Endothelial cell of umbilical vein (primary cell): ENCODE data around the gene LURAP1L. TPM values are rescaled to one million over a fixed set of nuclear protein-coding genes. Genes with fewer than 3 reads are reported as not detected.

Experiments
- BruUV-seq: library from RNA; stranded (reverse); fragments of 400-500 nt; replicated peaks from 2 replicates; lab custom pipeline; 2021; lab: Mats Ljungman, UMichigan
- CTCF ChIA-PET: fragments of 300-600, 350-600 bp; sonication (Branson Sonifier 250); formaldehyde crosslinking; loops from one replicate; lab custom pipeline; 2021; ENCODE audit warnings: antibody characterized with exemption, inconsistent platforms; lab: Charles Lee
- POLR2A ChIA-PET: fragments of 300-600, 350-600 bp; sonication (Branson Sonifier 250); formaldehyde crosslinking; loops from one replicate; lab custom pipeline; 2021; ENCODE audit warnings: antibody characterized with exemption, inconsistent platforms; lab: Charles Lee
- DNase-seq: peaks from one replicate; pipeline ENCODE4 v3.0.0-alpha.2; 2011; ENCODE audit warnings: low read depth, low spot score
- FAIRE-seq: peaks from 2 replicates; lab custom pipeline; 2011; peaks lifted over from hg19 to GRCh38; lab: Jason Lieb, UNC
- H2AFZ ChIP-seq: 2 replicates; pipeline ENCODE4 v1.6.0; 2012; ENCODE audit warnings: low read depth, low read length, control low read depth, inconsistent platforms
- H3K27ac ChIP-seq: 2 replicates; pipeline ENCODE4 v1.5.1; 2011; ENCODE audit warnings: low read depth, mild to moderate bottlenecking, control low read depth, low read length, moderate library complexity; ENCODE audit not compliant: insufficient read depth
- H3K27me3 ChIP-seq, 2 experiments: 2 replicates each; pipeline versions ENCODE4 v1.6.0 to v1.6.1; 2011; ENCODE audit warnings: low read length in 2 of 2, mixed read lengths in 1 of 2; ENCODE audit not compliant: control insufficient read depth in 2 of 2, insufficient read depth in 2 of 2
- H3K36me3 ChIP-seq, 2 experiments: 2 replicates in 1 of 2; 3 replicates in 1 of 2; pipeline ENCODE4 v1.5.1; 2011; ENCODE audit warnings: low read length in 2 of 2, mild to moderate bottlenecking in 1 of 2, moderate library complexity in 1 of 2; ENCODE audit not compliant: control insufficient read depth in 2 of 2, insufficient read depth in 2 of 2; ENCODE audit errors: extremely low read depth in 1 of 2
- H3K4me1 ChIP-seq: 3 replicates; pipeline ENCODE4 v1.5.1; 2011; ENCODE audit warnings: mild to moderate bottlenecking, low read length; ENCODE audit not compliant: control insufficient read depth, insufficient read depth; ENCODE audit errors: extremely low read depth
- H3K4me2 ChIP-seq: 2 replicates; pipeline ENCODE4 v1.6.1; 2011; ENCODE audit warnings: low read length, control low read depth, mixed read lengths; ENCODE audit not compliant: insufficient read depth
- H3K4me3 ChIP-seq, 3 experiments: fragments of 200-600 bp in 1 of 3; sonication (generic), shearing (Covaris generic) in 1 of 3; replicated peaks in 1 of 3; 2 replicates each; pipeline ENCODE4 v1.5.1; 2011 to 2016; ENCODE audit warnings: control low read depth in 3 of 3, low read length in 3 of 3, mild to moderate bottlenecking in 2 of 3, inconsistent platforms in 1 of 3, low read depth in 1 of 3, moderate library complexity in 1 of 3; ENCODE audit not compliant: insufficient read depth in 1 of 3
- H3K79me2 ChIP-seq: 2 replicates; pipeline ENCODE4 v1.6.0; 2012; ENCODE audit warnings: low read length, inconsistent platforms; ENCODE audit not compliant: control insufficient read depth, insufficient read depth
- H3K9ac ChIP-seq: replicated peaks from 2 replicates; pipeline ENCODE3; 2011; ENCODE audit warnings: low read length, control low read depth; ENCODE audit not compliant: insufficient read depth; ENCODE audit errors: extremely low read depth
- H3K9me1 ChIP-seq: replicated peaks from 3 replicates; pipeline ENCODE4 v1.6.0; 2011; ENCODE audit warnings: mild to moderate bottlenecking, low read length; ENCODE audit not compliant: control insufficient read depth, insufficient read depth; ENCODE audit errors: extremely low read depth
- H3K9me3 ChIP-seq: replicated peaks from 2 replicates; pipeline ENCODE4 v1.5.1; 2012; ENCODE audit warnings: low read length, inconsistent platforms; ENCODE audit not compliant: control insufficient read depth, insufficient read depth
- H4K20me1 ChIP-seq: replicated peaks from 2 replicates; pipeline ENCODE3; 2011; ENCODE audit warnings: mild to moderate bottlenecking, low read length; ENCODE audit not compliant: control insufficient read depth, insufficient read depth; ENCODE audit errors: extremely low read depth
- CTCF ChIP-seq, 2 donors: IDR thresholded peaks; 1 replicate in 1 of 2; 2 replicates in 1 of 2; pipeline ENCODE4 v1.5.1; 2011; ENCODE audit warnings: low read length in 2 of 2, mild to moderate bottlenecking in 2 of 2, moderate library complexity in 2 of 2, control low read depth in 1 of 2, inconsistent platforms in 1 of 2, low read depth in 1 of 2; ENCODE audit not compliant: insufficient read depth in 1 of 2; ENCODE audit errors: extremely low read depth in 1 of 2
- EZH2 ChIP-seq: IDR thresholded peaks from 2 replicates; pipeline ENCODE4 v1.6.1; 2012; ENCODE audit warnings: borderline replicate concordance, low read depth, mild to moderate bottlenecking, moderate library complexity, low read length, inconsistent platforms; ENCODE audit not compliant: severe bottlenecking
- FOS ChIP-seq: IDR thresholded peaks from 2 replicates; pipeline ENCODE4 v1.6.1; 2011; ENCODE audit warnings: mild to moderate bottlenecking, low read length, moderate library complexity, borderline replicate concordance; ENCODE audit not compliant: insufficient read depth
- GATA2 ChIP-seq: IDR thresholded peaks from 2 replicates; pipeline ENCODE4 v1.7.0; 2011; ENCODE audit warnings: low read depth, mild to moderate bottlenecking, moderate library complexity, mixed read lengths, low read length; ENCODE audit not compliant: insufficient read length, insufficient read depth
- JUN ChIP-seq: IDR thresholded peaks from 2 replicates; pipeline ENCODE4 v1.6.1; 2011; ENCODE audit warnings: borderline replicate concordance, low read depth; ENCODE audit not compliant: insufficient read length, insufficient read depth
- MYC ChIP-seq: IDR thresholded peaks from one replicate; pipeline ENCODE4 v1.6.1; 2011; ENCODE audit warnings: mild to moderate bottlenecking, low read depth, low read length
- POLR2A ChIP-seq: IDR thresholded peaks from 2 replicates; pipeline ENCODE4 v1.6.1; 2012; ENCODE audit warnings: low read depth, mild to moderate bottlenecking, control low read depth, low read length
- POLR2AphosphoS5 ChIP-seq: IDR thresholded peaks from 2 replicates; pipeline ENCODE4 v1.6.1; 2012; ENCODE audit warnings: low read depth, mild to moderate bottlenecking, control low read depth, low read length, moderate library complexity; ENCODE audit not compliant: insufficient read depth
- dilution Hi-C: fragments of 300-500 bp; cut with MboI; formaldehyde crosslinking; loops from one replicate; pipeline ENCODE4 v1.15.0; 2019; ENCODE audit warnings: low sequenced_read_pairs; ENCODE audit not compliant: extremely low pct_ligation_motif_present
- intact Hi-C: fragments of 100-400 bp; cut with micrococcal nuclease; formaldehyde crosslinking; loops from one replicate; pipeline ENCODE4 v1.10.0; 2022
- polyA plus RNA-seq, 4 experiments: library from polyadenylated mRNA; depleted of rRNA in 3 of 4; stranded (reverse) in 3 of 4; unstranded in 1 of 4; fragments of >200 nt; gene quantifications; 2 replicates each; pipeline versions ENCODE4 v1.2.1 to v1.2.3, GENCODE V29; 2011 to 2012; ENCODE audit warnings: missing spikeins in 1 of 4
- total RNA-seq: library from RNA; stranded (reverse); gene quantifications from 2 replicates; pipeline ENCODE4 v1.2.3, GENCODE V29; 2021
- TF ChIP-seq, protein P1 (sequence below): IDR thresholded peaks from 2 replicates; pipeline ENCODE4 v1.6.1; 2011; ENCODE audit not compliant: insufficient read depth, insufficient read length

Gene LURAP1L
- total and polyA plus RNA-seq, 2 donors (not counting 3 experiments of a cell fraction or from before 2014, with no cell fraction given): 1.5 to 3.3 TPM

DNA sequence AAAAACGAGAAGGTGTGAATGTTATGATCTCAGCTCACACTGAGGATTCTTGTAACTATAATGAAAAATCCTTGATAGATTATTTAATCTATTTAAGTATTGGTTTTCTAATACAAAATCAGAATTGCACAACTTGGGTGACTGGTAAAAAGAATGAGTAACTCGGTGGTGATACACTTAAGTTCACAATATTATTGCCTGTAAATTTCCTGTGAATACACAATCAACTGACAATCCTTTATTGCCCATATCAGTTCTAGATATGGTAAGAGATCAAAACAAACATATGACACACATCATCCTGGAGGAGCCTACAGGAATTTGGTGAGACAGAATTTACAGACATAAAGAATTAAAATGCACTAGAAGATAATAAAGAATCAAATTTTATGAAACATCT lies 14.1 kb upstream of the LURAP1L start:
- Histone ChIP-seq H3K79me2 (no peaks in the 10 kb centered on the region), H3K4me2 (no peak overlapping the region), H3K4me3 (no peak overlapping the region), H2AFZ (no peak overlapping the region), H3K9me1 (no peaks in the 10 kb centered on the region), H3K9ac (no peak overlapping the region), H3K27me3 (no peaks in the 10 kb centered on the region), H3K4me1 (no peaks in the 10 kb centered on the region), H3K9me3 (no peaks in the 10 kb centered on the region), H3K27ac (no peak overlapping the region), H4K20me1 (no peaks in the 10 kb centered on the region), H3K36me3 (no peaks in the 10 kb centered on the region)
- POLR2A ChIA-PET: no interaction called here
- no peak for FAIRE-seq
- CTCF ChIA-PET: interaction anchor here (1.0 to 1.3 kb wide), 2 partner anchors 13 to 15 kb away, joined by 3 to 4 read pairs; partner anchors contain the start of gene LURAP1L
- DNase-seq: no peak
- dilution Hi-C loops (no loop called here), intact Hi-C loops (no loop called here)
- no TSS peak for BruUV-seq
- TF ChIP-seq, protein P1, sequence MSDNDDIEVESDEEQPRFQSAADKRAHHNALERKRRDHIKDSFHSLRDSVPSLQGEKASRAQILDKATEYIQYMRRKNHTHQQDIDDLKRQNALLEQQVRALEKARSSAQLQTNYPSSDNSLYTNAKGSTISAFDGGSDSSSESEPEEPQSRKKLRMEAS: no peak
- no peak for TF ChIP-seq JUN
- no peak for TF ChIP-seq POLR2AphosphoS5
- TF ChIP-seq FOS: no peak
- no peak for TF ChIP-seq EZH2
- TF ChIP-seq CTCF (IDR thresholded peaks at IDR 0.05; ENCODE audit: extremely low read depth in 1 of 2, insufficient read depth in 1 of 2, low read depth in 1 of 2, low read length in 2 of 2): no peak
- TF ChIP-seq GATA2: no peak
- TF ChIP-seq MYC: no peak
- no peak for TF ChIP-seq POLR2A
